HG02798 (cell line): ENCODE data around the gene ALX3.
"Not testable (repeated sequence)": the region's sequence is repeated elsewhere in the genome, so short reads cannot be mapped to it uniquely, and the experiment has no call there.

ENCODE experiments used
- ATAC-seq: cut with Tn5 transposase; IDR thresholded peaks from one replicate; pipeline ENCODE4 v1.9.1; 2021; ENCODE audit warnings: mild to moderate bottlenecking; ENCODE audit not compliant: unreplicated experiment, poor library complexity

The ALX3 gene

DNA sequence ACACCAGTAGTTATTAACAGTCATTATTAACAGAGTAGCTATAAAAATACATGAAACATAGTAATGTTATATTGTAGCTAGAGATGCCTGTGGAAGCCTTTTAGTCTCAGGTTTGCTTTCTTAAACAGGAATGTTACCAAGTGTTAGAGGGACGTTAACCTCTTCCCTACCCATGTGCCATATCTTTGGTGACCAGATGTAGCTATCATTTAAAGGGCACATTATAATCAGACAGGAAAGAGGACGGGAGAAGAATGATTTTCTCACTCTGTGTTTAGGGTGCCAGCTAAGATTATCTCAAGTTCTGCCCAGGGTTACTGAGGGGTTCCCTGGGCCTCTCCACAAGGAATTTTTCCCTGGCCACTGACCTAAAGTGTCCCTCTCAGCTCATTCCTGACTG is 20.9 kb upstream of the ALX3 start:
- ATAC-seq = no peak

GRCh38 chr1:110089561-110090275 is 19.2 kb upstream of the ALX3 start:
- ATAC-seq = no peak

DNA sequence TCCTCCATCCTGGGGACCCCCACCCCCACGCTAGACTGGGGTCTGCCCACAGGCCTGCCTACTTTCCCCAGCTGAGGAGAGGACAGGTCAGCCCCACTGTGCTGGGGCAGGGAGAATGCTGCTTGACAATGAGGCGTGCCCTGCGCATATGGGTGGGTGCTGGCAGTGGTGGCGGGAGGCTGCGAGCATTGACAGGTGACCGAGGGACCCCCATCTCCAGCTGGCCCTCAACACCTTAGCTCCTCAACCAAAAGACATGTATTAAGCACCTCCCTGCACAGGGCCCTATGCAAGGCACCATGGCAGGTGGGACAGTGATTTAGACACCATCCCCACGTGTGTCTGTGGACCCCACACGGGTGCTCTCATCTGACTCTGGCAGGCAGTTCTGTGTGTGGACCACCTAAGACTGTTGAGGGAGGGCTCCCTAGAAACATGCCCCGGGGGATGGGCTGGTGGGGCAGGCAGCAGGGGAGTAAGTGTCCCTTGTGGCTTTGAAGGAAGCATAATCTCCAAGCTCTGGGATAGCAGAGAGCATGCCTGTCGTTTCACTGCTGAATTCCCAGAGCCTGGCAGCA is 18.4 kb upstream of the ALX3 start:
- no peak for ATAC-seq

- ATAC-seq = peak; percentile 57
These were observed 17.6 kb upstream of the ALX3 start for GRCh38 chr1:110087812-110088738.

DNA sequence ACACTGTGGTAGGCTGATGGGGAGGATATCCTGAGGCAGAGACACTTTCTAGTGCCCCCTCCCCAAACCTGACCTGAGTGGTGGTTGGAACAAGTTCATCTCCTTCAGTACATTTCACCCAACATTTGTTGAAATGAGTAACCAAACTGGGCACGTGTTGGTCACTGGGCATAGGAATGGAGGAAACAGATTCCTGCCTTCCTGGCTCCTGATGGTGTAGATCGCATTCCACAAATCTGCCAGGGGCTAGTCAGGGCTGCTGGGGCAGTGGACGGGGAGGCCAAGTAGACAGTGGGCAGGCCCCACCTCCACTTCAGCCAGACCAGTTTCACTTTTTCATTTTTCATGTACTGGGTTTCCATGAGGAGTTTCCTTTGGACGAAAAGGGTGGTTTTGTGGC is 16.5 kb upstream of the ALX3 start:
- ATAC-seq = no peak

- no peak for ATAC-seq
These were observed 15.2 kb upstream of the ALX3 start for GRCh38 chr1:110085671-110086070.

DNA sequence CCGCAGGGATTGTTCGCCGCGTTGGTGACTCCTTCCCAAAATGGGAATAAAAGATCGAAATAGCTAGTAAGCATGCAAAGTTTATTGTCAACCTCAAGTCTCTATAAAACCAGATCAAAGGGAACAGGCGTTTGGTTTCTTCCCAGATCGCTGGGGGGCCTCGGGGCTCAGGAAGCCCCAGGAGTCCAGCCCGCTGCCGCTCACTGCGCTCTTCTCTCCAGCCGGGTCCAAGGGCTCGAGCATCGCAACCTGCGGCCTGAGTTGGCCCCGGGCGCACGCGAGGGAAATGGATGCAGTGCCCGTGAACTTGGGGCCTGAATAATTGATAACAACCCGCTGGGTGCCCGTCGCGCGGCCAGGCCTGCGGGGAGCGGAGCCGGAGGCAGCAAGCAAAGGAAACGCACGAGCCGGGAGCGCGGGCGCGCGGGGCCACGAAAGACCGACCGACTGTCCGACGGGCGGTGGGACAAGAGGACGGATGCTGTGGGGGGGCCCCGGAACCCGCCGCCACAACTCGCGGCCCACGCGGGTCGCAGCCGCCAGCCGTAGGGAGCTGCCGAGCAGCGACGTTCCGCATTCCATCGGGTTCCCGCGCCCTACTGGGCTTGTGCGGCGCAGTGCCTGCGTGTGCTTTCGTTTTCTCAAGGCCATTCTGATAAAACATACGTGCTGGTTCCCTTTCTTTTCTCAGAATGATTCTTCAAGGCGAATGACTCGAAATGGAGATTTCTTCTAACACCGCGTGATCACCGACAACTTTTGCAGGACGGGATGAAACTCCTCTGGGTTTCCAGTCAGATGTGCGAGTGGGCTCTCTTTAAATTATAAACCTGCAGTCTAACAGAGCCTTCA is 14.0 kb upstream of the ALX3 start:
- ATAC-seq = no peak

- no peak for ATAC-seq
These were observed 13.4 kb upstream of the ALX3 start for GRCh38 chr1:110083866-110084226.

- ATAC-seq = no peak
These were observed 12.8 kb upstream of the ALX3 start for GRCh38 chr1:110083061-110083865.

GRCh38 chr1:110082477-110082876 is 12.0 kb upstream of the ALX3 start:
- no peak for ATAC-seq

- ATAC-seq = no peak
These were observed 10.6 kb upstream of the ALX3 start for GRCh38 chr1:110081061-110081460.

GRCh38 chr1:110079995-110080394 is 9.5 kb upstream of the ALX3 start:
- not testable (repeated sequence) for ATAC-seq

DNA sequence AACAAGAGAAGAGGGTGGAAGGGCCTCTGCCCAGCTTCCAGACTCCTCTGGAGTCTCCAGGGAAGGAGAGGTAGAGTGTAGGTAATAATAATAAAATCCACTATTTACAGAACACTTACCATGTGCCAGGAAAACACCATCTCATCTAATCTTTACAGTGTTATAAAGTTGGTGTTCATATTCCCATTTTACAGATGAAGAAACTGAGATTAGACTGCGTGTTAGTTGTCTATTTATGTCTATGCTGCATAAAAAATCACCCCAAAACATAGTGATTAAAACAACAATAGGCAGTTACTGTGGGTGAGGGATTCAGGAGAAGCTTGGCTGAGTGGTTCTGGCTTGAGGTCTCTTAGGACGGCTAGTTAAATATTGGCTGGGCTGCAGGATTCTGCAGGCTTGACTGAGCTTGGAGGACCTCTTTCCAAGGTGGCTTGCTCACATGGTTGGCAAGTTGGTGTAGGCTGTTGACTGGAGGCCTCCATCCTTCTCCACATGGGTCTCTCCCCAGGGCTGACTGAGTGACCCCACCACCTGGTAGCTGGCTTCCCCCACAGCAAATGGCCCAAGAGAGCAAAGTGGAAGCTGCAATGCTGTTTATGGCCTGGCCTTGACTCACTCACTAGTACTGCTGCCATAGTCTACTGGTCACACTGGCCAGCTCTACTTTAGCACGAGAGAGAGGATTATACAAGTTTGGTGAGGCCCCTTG is 6.5 kb upstream of the ALX3 start:
- ATAC-seq = no peak

DNA sequence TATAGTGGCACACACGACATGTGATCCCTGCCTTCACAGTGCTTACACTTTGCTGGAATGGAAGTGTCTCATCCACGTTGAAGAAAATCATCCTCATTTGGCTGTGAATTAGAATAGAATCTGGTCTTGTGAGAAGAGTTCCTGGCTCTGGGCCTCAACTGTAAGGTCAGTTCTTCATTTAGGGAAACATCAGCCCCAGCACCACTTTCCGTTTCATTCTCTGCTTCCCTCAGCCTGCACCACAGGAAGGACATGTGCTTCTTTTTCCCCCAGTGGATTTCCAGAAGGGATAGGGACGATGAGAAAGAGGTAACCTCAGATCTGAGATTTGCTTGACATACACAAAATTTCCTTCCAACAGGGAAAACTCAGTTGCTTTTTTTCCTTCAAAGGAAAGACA is 3.7 kb upstream of the ALX3 start:
- ATAC-seq = no peak

GRCh38 chr1:110070282-110070669 is 196 bp downstream of the ALX3 start:
- no peak for ATAC-seq

- no peak for ATAC-seq
These were observed 829 bp downstream of the ALX3 start for GRCh38 chr1:110069404-110070281.

DNA sequence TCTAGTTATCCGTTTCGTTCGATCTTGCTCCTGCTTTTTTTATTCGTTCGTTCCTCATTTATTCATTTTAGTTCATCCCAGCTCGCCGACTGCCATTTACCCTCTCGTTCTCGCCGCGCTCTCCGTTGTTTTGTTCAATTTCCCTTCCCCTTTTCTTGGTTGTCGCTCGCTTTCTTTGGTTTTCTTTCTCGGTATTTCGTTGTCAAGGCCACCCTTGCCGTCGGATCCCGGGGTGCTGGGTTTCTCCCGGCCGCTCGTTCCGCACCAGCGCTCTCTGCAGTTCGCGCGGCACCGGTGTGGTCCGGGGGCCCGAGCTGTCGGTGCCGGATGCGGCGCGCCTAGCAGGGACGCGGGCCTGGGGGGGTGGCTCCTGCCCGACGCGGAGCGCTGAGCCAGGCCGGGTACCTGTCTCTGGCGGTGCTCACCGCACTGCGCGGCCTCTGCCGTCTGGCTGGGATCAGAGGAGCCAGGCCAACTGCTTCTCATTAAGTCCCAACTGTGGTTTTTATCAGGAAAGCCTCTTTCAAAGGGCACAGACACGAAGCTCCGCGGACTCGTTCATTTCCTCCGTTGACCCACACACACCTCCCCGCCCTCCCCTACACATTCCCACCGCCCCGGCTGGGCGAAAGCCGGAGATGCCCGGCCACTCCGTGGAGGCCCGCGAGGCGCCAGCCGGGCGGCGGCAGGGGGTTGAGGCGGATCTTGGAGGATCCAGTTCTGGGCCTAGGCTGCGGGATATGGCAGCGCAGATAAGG is 1.6 kb downstream of the ALX3 start:
- ATAC-seq = no peak
